NB4 (cell line): ENCODE data around the gene SPATA12.

Experiments
- DNase-seq: peaks from one replicate; pipeline ENCODE4 v3.0.0; 2010; ENCODE audit warnings: low read depth
- H3K4me3 ChIP-seq: one replicate; pipeline ENCODE4 v1.5.1; 2011; ENCODE audit warnings: mild to moderate bottlenecking, low read depth, low read length, moderate library complexity
- CTCF ChIP-seq: IDR thresholded peaks from one replicate; pipeline ENCODE4 v1.5.1; 2012; ENCODE audit warnings: low read depth, low read length
- MYC ChIP-seq: IDR thresholded peaks from 2 replicates; pipeline ENCODE4 v1.6.1; 2011; ENCODE audit warnings: low read depth, low read length
- POLR2A ChIP-seq: IDR thresholded peaks from 2 replicates; pipeline ENCODE4 v1.6.1; 2011; ENCODE audit warnings: mild to moderate bottlenecking; ENCODE audit not compliant: insufficient read length; ENCODE audit errors: extremely low read depth
- TF ChIP-seq, protein P1 (sequence below): IDR thresholded peaks from 2 replicates; pipeline ENCODE4 v1.6.1; 2011; ENCODE audit warnings: low read depth, low read length

The SPATA12 gene, protein sequence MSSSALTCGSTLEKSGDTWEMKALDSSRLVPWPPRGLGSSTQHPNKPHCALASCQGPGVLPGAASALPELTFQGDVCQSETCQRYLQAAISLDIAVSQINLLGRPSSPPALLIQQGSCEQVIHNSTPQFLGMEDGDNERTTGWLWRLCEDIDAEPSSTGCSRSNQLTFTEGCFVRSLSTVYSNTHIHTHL

DNA sequence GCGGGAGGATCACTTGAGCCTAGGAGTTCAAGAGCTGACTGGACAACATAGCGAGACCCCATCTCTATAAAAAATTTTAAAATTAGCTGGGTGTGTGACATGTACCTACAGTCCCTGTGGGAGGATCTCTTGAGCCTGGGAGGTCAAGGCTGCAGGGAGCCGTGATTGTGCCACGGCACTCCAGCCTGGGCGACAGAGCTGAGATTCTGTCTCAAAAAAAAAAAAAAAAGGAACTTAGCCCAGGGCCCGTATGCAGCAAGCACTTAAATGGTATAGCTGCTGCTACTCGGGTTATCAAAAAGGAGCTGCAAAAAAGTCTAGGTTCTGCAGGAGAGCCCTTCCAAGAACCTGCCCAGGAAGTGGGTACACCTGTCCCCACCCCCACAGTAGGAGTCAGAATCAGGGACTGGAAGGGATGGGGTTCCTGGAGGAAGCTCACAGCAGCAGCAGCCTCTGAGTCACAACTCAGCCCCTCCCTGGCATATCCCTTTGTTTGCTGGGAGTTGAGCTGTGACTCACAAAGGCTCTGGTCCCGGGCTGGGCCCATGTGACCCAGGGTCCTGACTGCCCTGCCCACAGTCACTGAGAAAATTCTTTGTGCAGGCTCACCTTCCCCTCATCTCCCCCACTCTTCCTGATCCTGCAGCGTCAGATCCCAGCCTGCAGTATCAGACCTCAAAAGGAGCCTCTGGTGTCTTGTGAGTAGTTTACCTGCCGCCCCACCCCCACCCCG, at the start of gene SPATA12:
SPATA12 (plus strand) TSS at position 576 of the 733 bp plus-strand sequence. CDS start 13,031 bp downstream, outside the sequence.
- peak; percentile 71 for DNase-seq
- TF ChIP-seq MYC, result no peak
- TF ChIP-seq, protein P1, sequence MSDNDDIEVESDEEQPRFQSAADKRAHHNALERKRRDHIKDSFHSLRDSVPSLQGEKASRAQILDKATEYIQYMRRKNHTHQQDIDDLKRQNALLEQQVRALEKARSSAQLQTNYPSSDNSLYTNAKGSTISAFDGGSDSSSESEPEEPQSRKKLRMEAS, result peak; percentile 62
- no peak within 1 kb of the TSS for H3K4me3 ChIP-seq

DNA sequence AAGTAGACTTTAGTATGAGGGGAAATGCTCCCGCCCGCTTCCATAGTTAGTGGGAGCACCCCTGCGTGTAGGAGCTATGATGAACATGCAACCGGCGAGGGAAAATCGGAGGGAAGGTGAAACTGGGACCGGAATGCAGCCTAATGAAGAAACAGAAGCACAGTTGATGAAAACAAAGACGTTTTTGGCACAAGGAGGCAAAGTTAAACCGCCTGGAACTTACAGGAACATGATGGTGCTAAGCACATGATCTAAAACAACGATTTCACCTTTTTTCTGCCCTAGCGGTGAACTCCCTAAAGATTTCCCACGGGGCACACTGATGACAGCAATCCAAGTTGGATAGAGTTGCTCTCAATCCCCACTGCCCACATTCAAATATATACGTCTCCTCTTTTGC, 49.4 kb upstream of the SPATA12 start:
- no peak for DNase-seq
- H3K4me3 ChIP-seq, result no peak overlapping the region
- no peak for TF ChIP-seq CTCF
- TF ChIP-seq POLR2A, result no peak
- no peak for TF ChIP-seq MYC
- TF ChIP-seq, protein P1, result no peak

- TF ChIP-seq MYC (no peak), CTCF (no peak), POLR2A (no peak)
- TF ChIP-seq, protein P1, result no peak
- no peak overlapping the region for H3K4me3 ChIP-seq
- DNase-seq, result no peak
These were observed 47.6 kb upstream of the SPATA12 start for GRCh38 chr3:57012847-57013246.

- TF ChIP-seq POLR2A (no peak), CTCF (no peak), MYC (no peak)
- TF ChIP-seq, protein P1, result no peak
- no peak for DNase-seq
- no peak overlapping the region for H3K4me3 ChIP-seq
These were observed 45.1 kb upstream of the SPATA12 start for GRCh38 chr3:57015350-57015729.

GRCh38 chr3:57015912-57016311, 44.6 kb upstream of the SPATA12 start:
- H3K4me3 ChIP-seq, result no peak overlapping the region
- no peak for DNase-seq
- TF ChIP-seq, protein P1, result no peak
- no peak for TF ChIP-seq CTCF
- no peak for TF ChIP-seq MYC
- TF ChIP-seq POLR2A, result no peak

DNA sequence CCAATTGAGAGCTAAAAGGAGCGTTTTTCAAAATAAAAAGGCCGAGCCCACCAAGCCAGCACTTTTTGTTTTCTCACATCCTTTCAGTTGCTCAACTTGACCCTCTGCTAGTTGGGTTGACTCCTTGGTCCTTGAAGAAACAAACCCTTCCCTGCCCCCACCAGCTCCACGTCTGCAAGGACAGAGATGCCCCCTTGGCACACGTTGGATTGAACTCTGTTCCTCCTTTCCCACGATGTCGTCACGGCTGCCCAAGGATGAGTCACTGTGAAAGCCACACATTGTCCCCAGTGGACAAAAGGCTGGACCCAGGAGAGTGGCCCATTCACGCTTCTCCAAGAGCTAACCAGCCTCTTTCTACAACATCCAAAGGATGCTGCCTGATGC, 43.0 kb upstream of the SPATA12 start:
- TF ChIP-seq MYC (no peak), CTCF (no peak), POLR2A (no peak)
- no peak overlapping the region for H3K4me3 ChIP-seq
- DNase-seq, result peak; percentile 25
